HepG2 (cell line): ENCODE data around the gene CSHL1. TPM values are rescaled to one million over a fixed set of nuclear protein-coding genes. Genes with fewer than 3 reads are reported as not detected.

Experiments used
- ARID2 ChIP-seq: sonication (generic); formaldehyde crosslinking; IDR thresholded peaks from 2 replicates; pipeline ENCODE4 v1.8.1; 2022; ENCODE audit warnings: mild to moderate bottlenecking, missing genetic modification reagents, borderline replicate concordance
- BCL6 ChIP-seq: IDR thresholded peaks from 2 replicates; pipeline ENCODE4 v1.6.1; 2016; ENCODE audit warnings: missing genetic modification reagents, missing compliant biosample characterization
- EHMT2 ChIP-seq: fragments of 200-600 bp; sonication (generic); IDR thresholded peaks from 2 replicates; pipeline ENCODE4 v1.7.0; 2017; ENCODE audit warnings: antibody characterized with exemption, low read depth, low read length, borderline replicate concordance
- FOXK2 ChIP-seq: fragments of 450-650 bp; IDR thresholded peaks from 2 replicates; pipeline ENCODE4 v1.6.1; 2016
- GATAD2A ChIP-seq: IDR thresholded peaks from 2 replicates; pipeline ENCODE4 v1.6.1; 2016
- HMGXB4 ChIP-seq, 2 experiments: sonication (generic) in 1 of 2; formaldehyde crosslinking in 1 of 2; IDR thresholded peaks; 2 replicates each; pipeline versions ENCODE4 v1.4.0 to v1.6.1; 2018 to 2020; ENCODE audit warnings: missing genetic modification reagents in 2 of 2, borderline replicate concordance in 1 of 2, low read depth in 1 of 2, mild to moderate bottlenecking in 1 of 2, missing biosample characterization in 1 of 2
- MLLT10 ChIP-seq: sonication (generic); formaldehyde crosslinking; IDR thresholded peaks from 2 replicates; pipeline ENCODE4 v1.4.0; 2020; ENCODE audit warnings: missing genetic modification reagents
- PAX8 ChIP-seq: sonication (generic); formaldehyde crosslinking; IDR thresholded peaks from 2 replicates; pipeline ENCODE4 v1.8.0; 2022; ENCODE audit warnings: mild to moderate bottlenecking, missing genetic modification reagents, borderline replicate concordance
- RFX3 ChIP-seq: IDR thresholded peaks from 2 replicates; pipeline ENCODE4 v1.6.1; 2016; ENCODE audit warnings: missing biosample characterization, missing genetic modification reagents
- RFX5 ChIP-seq: IDR thresholded peaks from 2 replicates; pipeline ENCODE4 v1.6.1; 2011; ENCODE audit warnings: low read depth, low read length, improper control_type of control experiment
- RXRB ChIP-seq: IDR thresholded peaks from 2 replicates; pipeline ENCODE4 v1.6.1; 2016; ENCODE audit warnings: borderline replicate concordance, missing genetic modification reagents, missing compliant biosample characterization
- SIN3A ChIP-seq: IDR thresholded peaks from 2 replicates; pipeline ENCODE4 v1.6.1; 2011; ENCODE audit warnings: low read depth, mild to moderate bottlenecking, control low read depth, low read length, borderline replicate concordance
- SP5 ChIP-seq: IDR thresholded peaks from 2 replicates; pipeline ENCODE4 v1.6.1; 2016; ENCODE audit warnings: low read depth, borderline replicate concordance
- STAG1 ChIP-seq: sonication (generic); formaldehyde crosslinking; IDR thresholded peaks from 2 replicates; pipeline ENCODE4 v1.4.0; 2020; ENCODE audit warnings: missing genetic modification reagents
- TSC22D2 ChIP-seq: sonication (generic); formaldehyde crosslinking; IDR thresholded peaks from 2 replicates; pipeline ENCODE4 v1.5.1; 2020; ENCODE audit warnings: missing genetic modification reagents, mild to moderate bottlenecking, borderline replicate concordance
- ZNF124 ChIP-seq: sonication (generic); formaldehyde crosslinking; IDR thresholded peaks from 2 replicates; pipeline ENCODE4 v1.4.0; 2020; ENCODE audit warnings: missing genetic modification reagents
- ZNF205 ChIP-seq: IDR thresholded peaks from 2 replicates; pipeline ENCODE4 v1.6.1; 2018; ENCODE audit warnings: missing biosample characterization, missing genetic modification reagents
- ZNF296 ChIP-seq: sonication (generic); formaldehyde crosslinking; conservative IDR thresholded peaks from 2 replicates; pipeline ENCODE4 v1.5.0; 2020; ENCODE audit warnings: mild to moderate bottlenecking, missing genetic modification reagents
- ZNF776 ChIP-seq: sonication (generic); formaldehyde crosslinking; IDR thresholded peaks from 2 replicates; pipeline ENCODE4 v1.4.0; 2020; ENCODE audit warnings: mild to moderate bottlenecking, missing genetic modification reagents
- ZSCAN20 ChIP-seq: sonication (generic); formaldehyde crosslinking; IDR thresholded peaks from 2 replicates; pipeline ENCODE4 v1.4.0; 2020; ENCODE audit warnings: missing genetic modification reagents, mild to moderate bottlenecking, borderline replicate concordance
- polyA plus RNA-seq, 8 experiments: library from polyadenylated mRNA; depleted of rRNA in 3 of 8; stranded (reverse) in 7 of 8; unstranded in 1 of 8; fragments of >200 nt; fragmentation: Illumina TruSeq in 4 of 8; extraction: Trizol in 4 of 8; gene quantifications; 2 replicates each; pipeline versions ENCODE4 v1.2.1 to v1.2.3, GENCODE V29; 2011 to 2016; ENCODE audit warnings: low read depth in 4 of 8, missing spikeins in 1 of 8, mixed read lengths in 1 of 8; ENCODE audit not compliant: insufficient read depth in 1 of 8
- total RNA-seq, 5 experiments: library from RNA; depleted of rRNA; stranded (reverse); fragments of >200 nt; fragmentation: Illumina TruSeq; extraction: Trizol; gene quantifications; 2 replicates each; pipeline ENCODE4 v1.2.3, GENCODE V29; 2016; ENCODE audit warnings: low read depth in 1 of 5
- TF ChIP-seq, protein P1 (sequence below): sonication (generic); formaldehyde crosslinking; IDR thresholded peaks from 2 replicates; pipeline ENCODE4 v1.5.1; 2020; ENCODE audit warnings: mild to moderate bottlenecking, missing genetic modification reagents, moderate library complexity
- TF ChIP-seq, protein P2 (sequence below): IDR thresholded peaks from 2 replicates; pipeline ENCODE4 v1.6.1; 2016; ENCODE audit warnings: low read depth, borderline replicate concordance
- TF ChIP-seq, protein P3 (sequence below): sonication (generic); formaldehyde crosslinking; IDR thresholded peaks from 2 replicates; pipeline ENCODE4 v1.8.0; 2022; ENCODE audit warnings: missing genetic modification reagents, mild to moderate bottlenecking, borderline replicate concordance
- TF ChIP-seq, protein P4 (sequence below): sonication (generic); formaldehyde crosslinking; IDR thresholded peaks from 2 replicates; pipeline ENCODE4 v1.8.0; 2023; ENCODE audit warnings: mild to moderate bottlenecking, missing genetic modification reagents

Gene CSHL1
- total and polyA plus RNA-seq, 2 of the 13 experiments (the other 11 are each of a cell fraction or from before 2014, with no cell fraction given), result not detected

- TF ChIP-seq, protein P1, sequence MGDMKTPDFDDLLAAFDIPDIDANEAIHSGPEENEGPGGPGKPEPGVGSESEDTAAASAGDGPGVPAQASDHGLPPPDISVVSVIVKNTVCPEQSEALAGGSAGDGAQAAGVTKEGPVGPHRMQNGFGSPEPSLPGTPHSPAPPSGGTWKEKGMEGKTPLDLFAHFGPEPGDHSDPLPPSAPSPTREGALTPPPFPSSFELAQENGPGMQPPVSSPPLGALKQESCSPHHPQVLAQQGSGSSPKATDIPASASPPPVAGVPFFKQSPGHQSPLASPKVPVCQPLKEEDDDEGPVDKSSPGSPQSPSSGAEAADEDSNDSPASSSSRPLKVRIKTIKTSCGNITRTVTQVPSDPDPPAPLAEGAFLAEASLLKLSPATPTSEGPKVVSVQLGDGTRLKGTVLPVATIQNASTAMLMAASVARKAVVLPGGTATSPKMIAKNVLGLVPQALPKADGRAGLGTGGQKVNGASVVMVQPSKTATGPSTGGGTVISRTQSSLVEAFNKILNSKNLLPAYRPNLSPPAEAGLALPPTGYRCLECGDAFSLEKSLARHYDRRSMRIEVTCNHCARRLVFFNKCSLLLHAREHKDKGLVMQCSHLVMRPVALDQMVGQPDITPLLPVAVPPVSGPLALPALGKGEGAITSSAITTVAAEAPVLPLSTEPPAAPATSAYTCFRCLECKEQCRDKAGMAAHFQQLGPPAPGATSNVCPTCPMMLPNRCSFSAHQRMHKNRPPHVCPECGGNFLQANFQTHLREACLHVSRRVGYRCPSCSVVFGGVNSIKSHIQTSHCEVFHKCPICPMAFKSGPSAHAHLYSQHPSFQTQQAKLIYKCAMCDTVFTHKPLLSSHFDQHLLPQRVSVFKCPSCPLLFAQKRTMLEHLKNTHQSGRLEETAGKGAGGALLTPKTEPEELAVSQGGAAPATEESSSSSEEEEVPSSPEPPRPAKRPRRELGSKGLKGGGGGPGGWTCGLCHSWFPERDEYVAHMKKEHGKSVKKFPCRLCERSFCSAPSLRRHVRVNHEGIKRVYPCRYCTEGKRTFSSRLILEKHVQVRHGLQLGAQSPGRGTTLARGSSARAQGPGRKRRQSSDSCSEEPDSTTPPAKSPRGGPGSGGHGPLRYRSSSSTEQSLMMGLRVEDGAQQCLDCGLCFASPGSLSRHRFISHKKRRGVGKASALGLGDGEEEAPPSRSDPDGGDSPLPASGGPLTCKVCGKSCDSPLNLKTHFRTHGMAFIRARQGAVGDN, result no peak; the same call in 1 of the 2 replicates
- TF ChIP-seq ZNF124 (no peak), FOXK2 (no peak), PAX8 (CRISPR knock-in tag) (no peak), RXRB (CRISPR knock-in tag) (peak; percentile 44; the same call in 1 of the 2 replicates), ARID2 (no peak), EHMT2 (no peak), HMGXB4 (CRISPR knock-in tag; IDR thresholded peaks at IDR 0.05; ENCODE audit: borderline replicate concordance in 1 of 2, low read depth in 1 of 2) (peak in 1 of 2 experiments; percentile 28; a peak in 1 of 4 replicates), STAG1 (CRISPR knock-in tag) (peak; percentile 92), RFX3 (no peak), BCL6 (no peak), ZNF296 (CRISPR knock-in tag) (no peak), SP5 (CRISPR knock-in tag) (0 out of 2 replicates have a peak, but pooled peaks have one; percentile 18), ZSCAN20 (CRISPR knock-in tag) (no peak), GATAD2A (no peak), MLLT10 (no peak), SIN3A (no peak), ZNF776 (CRISPR knock-in tag) (no peak), TSC22D2 (CRISPR knock-in tag) (peak; percentile 68; the same call in 1 of the 2 replicates), ZNF205 (no peak), RFX5 (no peak)
- TF ChIP-seq, protein P2, sequence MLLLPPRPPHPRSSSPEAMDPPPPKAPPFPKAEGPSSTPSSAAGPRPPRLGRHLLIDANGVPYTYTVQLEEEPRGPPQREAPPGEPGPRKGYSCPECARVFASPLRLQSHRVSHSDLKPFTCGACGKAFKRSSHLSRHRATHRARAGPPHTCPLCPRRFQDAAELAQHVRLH (CRISPR knock-in tag), result peak; percentile 48; the same call in 1 of the 2 replicates
- TF ChIP-seq, protein P3, sequence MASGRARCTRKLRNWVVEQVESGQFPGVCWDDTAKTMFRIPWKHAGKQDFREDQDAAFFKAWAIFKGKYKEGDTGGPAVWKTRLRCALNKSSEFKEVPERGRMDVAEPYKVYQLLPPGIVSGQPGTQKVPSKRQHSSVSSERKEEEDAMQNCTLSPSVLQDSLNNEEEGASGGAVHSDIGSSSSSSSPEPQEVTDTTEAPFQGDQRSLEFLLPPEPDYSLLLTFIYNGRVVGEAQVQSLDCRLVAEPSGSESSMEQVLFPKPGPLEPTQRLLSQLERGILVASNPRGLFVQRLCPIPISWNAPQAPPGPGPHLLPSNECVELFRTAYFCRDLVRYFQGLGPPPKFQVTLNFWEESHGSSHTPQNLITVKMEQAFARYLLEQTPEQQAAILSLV (CRISPR knock-in tag), result 0 out of 2 replicates have a peak, but pooled peaks have one; percentile 57
- TF ChIP-seq, protein P4, sequence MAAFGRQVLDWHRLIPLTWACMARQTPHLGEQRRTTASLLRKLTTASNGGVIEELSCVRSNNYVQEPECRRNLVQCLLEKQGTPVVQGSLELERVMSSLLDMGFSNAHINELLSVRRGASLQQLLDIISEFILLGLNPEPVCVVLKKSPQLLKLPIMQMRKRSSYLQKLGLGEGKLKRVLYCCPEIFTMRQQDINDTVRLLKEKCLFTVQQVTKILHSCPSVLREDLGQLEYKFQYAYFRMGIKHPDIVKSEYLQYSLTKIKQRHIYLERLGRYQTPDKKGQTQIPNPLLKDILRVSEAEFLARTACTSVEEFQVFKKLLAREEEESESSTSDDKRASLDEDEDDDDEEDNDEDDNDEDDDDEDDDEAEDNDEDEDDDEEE (CRISPR knock-in tag), result 0 out of 2 replicates have a peak, but pooled peaks have one; percentile 64
Measured at GRCh38 chr17:63919311-63919723, 8.3 kb upstream of the CSHL1 start (continued).
